Naive thymus-derived CD4-positive, alpha-beta T cell (primary cell): Measurements from ENCODE around the gene MEGF11. TPM values are rescaled to one million over a fixed set of nuclear protein-coding genes. Genes with fewer than 3 reads are reported as not detected.
A peak's percentile ranks its signal among the peaks of the same experiment; 100 is the strongest.
"Not testable (repeated sequence)": the region's sequence is repeated elsewhere in the genome, so short reads cannot be mapped to it uniquely, and the experiment has no call there.

Experiments used
- ATAC-seq: fragments of 150-1000 bp; cut with Tn5 transposase; 2 replicates; pipeline ENCODE4 v1.10.0; 2021; ENCODE audit warnings: mild to moderate bottlenecking, moderate library complexity
- CTCF ChIA-PET: fragments of 350-600 bp; sonication (Branson Sonifier 250); formaldehyde crosslinking; loops from one replicate; lab custom pipeline; 2021; ENCODE audit warnings: antibody characterized with exemption; lab: Charles Lee
- POLR2A ChIA-PET: fragments of 350-600 bp; sonication (Branson Sonifier 250); formaldehyde crosslinking; loops from one replicate; lab custom pipeline; 2021; ENCODE audit warnings: antibody characterized with exemption, inconsistent platforms; lab: Charles Lee
- DNase-seq, 9 donors: peaks; one replicate each; pipeline versions ENCODE4 v3.0.0 to v3.0.0-alpha.2; 2020 to 2022; ENCODE audit warnings: mixed read lengths in 1 of 9
- H3K27ac ChIP-seq: one replicate; pipeline ENCODE4 v1.7.0; 2013; ENCODE audit warnings: mild to moderate bottlenecking, low read depth, low read length, moderate library complexity
- H3K27me3 ChIP-seq, 2 donors: one replicate each; pipeline ENCODE4 v1.7.0; 2013; ENCODE audit warnings: low read length in 2 of 2, mild to moderate bottlenecking in 2 of 2, moderate library complexity in 2 of 2; ENCODE audit not compliant: control insufficient read depth in 2 of 2, insufficient read depth in 2 of 2
- H3K36me3 ChIP-seq, 3 experiments: 1 replicate in 2 of 3; 2 replicates in 1 of 3; pipeline ENCODE4 v1.7.0; 2013; ENCODE audit warnings: low read length in 3 of 3, mild to moderate bottlenecking in 3 of 3, moderate library complexity in 1 of 3; ENCODE audit not compliant: insufficient read depth in 3 of 3, control insufficient read depth in 2 of 3
- H3K4me1 ChIP-seq, 2 donors: one replicate each; pipeline ENCODE4 v1.7.0; 2013; ENCODE audit warnings: low read length in 2 of 2, mild to moderate bottlenecking in 2 of 2, moderate library complexity in 1 of 2; ENCODE audit not compliant: control insufficient read depth in 2 of 2, insufficient read depth in 2 of 2
- H3K4me3 ChIP-seq: 2 replicates; pipeline ENCODE4 v1.7.0; 2013; ENCODE audit warnings: mild to moderate bottlenecking, low read length
- H3K9me3 ChIP-seq, 3 experiments: 1 replicate in 2 of 3; 2 replicates in 1 of 3; pipeline ENCODE4 v1.7.0; 2013; ENCODE audit warnings: low read length in 3 of 3; ENCODE audit not compliant: control insufficient read depth in 2 of 3
- H3K27ac Mint-ChIP-seq, 9 donors: one replicate each; pipeline ENCODE4 v1.8.0; 2020 to 2022; ENCODE audit warnings: mixed read lengths in 9 of 9, mild to moderate bottlenecking in 8 of 9, moderate library complexity in 5 of 9, inconsistent platforms in 2 of 9
- H3K27me3 Mint-ChIP-seq, 5 donors: one replicate each; pipeline ENCODE4 v1.8.0; 2021 to 2022; ENCODE audit warnings: mixed read lengths in 5 of 5, mild to moderate bottlenecking in 1 of 5
- H3K36me3 Mint-ChIP-seq, 5 donors: one replicate each; pipeline ENCODE4 v1.8.0; 2020 to 2022; ENCODE audit warnings: mixed read lengths in 5 of 5, mild to moderate bottlenecking in 3 of 5, inconsistent platforms in 1 of 5
- H3K4me1 Mint-ChIP-seq, 7 donors: one replicate each; pipeline ENCODE4 v1.8.0; 2020 to 2022; ENCODE audit warnings: mixed read lengths in 7 of 7, mild to moderate bottlenecking in 3 of 7, inconsistent platforms in 1 of 7
- H3K4me3 Mint-ChIP-seq, 10 donors: one replicate each; pipeline ENCODE4 v1.8.0; 2020 to 2022; ENCODE audit warnings: mild to moderate bottlenecking in 10 of 10, mixed read lengths in 10 of 10, moderate library complexity in 6 of 10, inconsistent platforms in 2 of 10
- H3K9me3 Mint-ChIP-seq, 11 donors: one replicate each; pipeline ENCODE4 v1.8.0; 2020 to 2022; ENCODE audit warnings: mixed read lengths in 11 of 11, mild to moderate bottlenecking in 4 of 11, inconsistent platforms in 1 of 11, moderate library complexity in 1 of 11
- intact Hi-C, 2 donors: fragments of 100-400 bp; cut with micrococcal nuclease; formaldehyde crosslinking; loops; one replicate each; pipeline ENCODE4 v1.15.1; 2023
- polyA plus RNA-seq, 2 donors: library from polyadenylated mRNA; unstranded; fragments of 300-500 nt; fragmentation: Illumina TruSeq; gene quantifications; one replicate each; pipeline ENCODE4 v1.2.3, GENCODE V29; 2021
- total RNA-seq, 6 experiments: library from RNA in 5 of 6; stranded (reverse) in 5 of 6; gene quantifications; 1 replicate in 5 of 6; 2 replicates in 1 of 6; pipeline ENCODE4 v1.2.3 and lab custom pipeline; 2021 to 2026

Gene MEGF11
- total and polyA plus RNA-seq, 7 experiments from 2014 or later = 0.45 TPM; not detected in 6

- H3K27ac ChIP-seq, H3K27me3 Mint-ChIP-seq, H3K27me3 ChIP-seq, H3K9me3 Mint-ChIP-seq, H3K9me3 ChIP-seq, DNase-seq, H3K36me3 ChIP-seq, ATAC-seq, H3K4me3 ChIP-seq: not testable (repeated sequence)
- Mint-ChIP-seq H3K4me3 (peak overlapping the region in 3 of 10 donors; percentile 81 to 100 (median 100)), H3K4me1 (peaks cover 21 to 29% (median 26%) of the 10 kb centered on the region in 7 donors), H3K36me3 (peaks cover 0 to 12% (median 0%) of the 10 kb centered on the region in 5 donors), H3K27ac (peak overlapping the region in 3 of 9 donors; percentile 97 to 99 (median 99))
- CTCF ChIA-PET = interaction anchor here (1.0 kb wide), 1 partner anchor 11 kb away, joined by 4 read pairs; no protein-coding TSS in a partner anchor
- POLR2A ChIA-PET = interaction anchor here (0.6 to 4.0 kb wide), 6 partner anchors 9 to 396 kb away, joined by 3 to 40 read pairs (median 8); partner anchors contain the start of gene DENND4A
- intact Hi-C loops = loop anchor here (2.0 to 10.0 kb wide), 8 partner anchors 39 to 1706 kb away; partner anchors contain the start of genes DIS3L (in 1 of the 2), PPIB (in 1 of the 2) and RNU5B-1 (in 1 of the 2)
- H3K4me1 ChIP-seq = peaks cover 5 to 24% of the 10 kb centered on the region in 2 donors
Measured at GRCh38 chr15:65867933-65868332, 385.6 kb downstream of the MEGF11 start.

- Histone ChIP-seq H3K4me1 (peaks cover 5 to 19% of the 10 kb centered on the region in 2 donors), H3K9me3 (no peaks in the 10 kb centered on the region), H3K36me3 (peaks cover 0 to 8% (median 0%) of the 10 kb centered on the region in 3 experiments), H3K27me3 (no peaks in the 10 kb centered on the region), H3K27ac (no peak overlapping the region), H3K4me3 (no peak overlapping the region)
- no peak for DNase-seq
- CTCF ChIA-PET = no interaction called here
- Mint-ChIP-seq H3K36me3 (peaks cover 0 to 11% (median 0%) of the 10 kb centered on the region in 5 donors), H3K9me3 (peaks cover 0 to 8% (median 0%) of the 10 kb centered on the region in 11 donors), H3K4me1 (peaks cover 17 to 27% (median 21%) of the 10 kb centered on the region in 7 donors), H3K27me3 (peaks cover 0 to 5% (median 0%) of the 10 kb centered on the region in 5 donors), H3K27ac (no peak overlapping the region), H3K4me3 (no peak overlapping the region)
- POLR2A ChIA-PET = interaction anchor here (0.7 to 0.9 kb wide), 2 partner anchors 15 to 232 kb away, joined by 4 to 6 read pairs; no protein-coding TSS in a partner anchor
- intact Hi-C loops = loop anchor here (5.0 to 10.0 kb wide), 4 partner anchors 98 to 1705 kb away; partner anchors contain the start of genes DIS3L (in 1 of the 2), PPIB (in 1 of the 2) and RNU5B-1 (in 1 of the 2)
- no peak for ATAC-seq
Measured at GRCh38 chr15:65867244-65867643, 386.3 kb downstream of the MEGF11 start.

GRCh38 chr15:65863106-65863505, 390.4 kb downstream of the MEGF11 start:
- no peak overlapping the region for H3K27ac ChIP-seq
- no peak overlapping the region for H3K4me3 ChIP-seq
- ATAC-seq = no peak
- peaks cover 0 to 10% (median 9%) of the 10 kb centered on the region in 7 donors for H3K4me1 Mint-ChIP-seq
- no peak for DNase-seq
- no peaks in the 10 kb centered on the region for H3K4me1 ChIP-seq
- H3K4me3 Mint-ChIP-seq = no peak overlapping the region
- no peaks in the 10 kb centered on the region for H3K36me3 ChIP-seq
- ChIA-PET CTCF (interaction anchor here (0.6 to 1.0 kb wide), 3 partner anchors 44 to 222 kb away, joined by 3 read pairs; no protein-coding TSS in a partner anchor), POLR2A (interaction anchor here (0.6 kb wide), 1 partner anchor 24 kb away, joined by 3 read pairs; no protein-coding TSS in a partner anchor)
- peaks cover 0 to 9% (median 0%) of the 10 kb centered on the region in 5 donors for H3K27me3 Mint-ChIP-seq
- no peak overlapping the region for H3K27ac Mint-ChIP-seq
- H3K27me3 ChIP-seq = no peaks in the 10 kb centered on the region
- intact Hi-C loops = loop anchor here in 1 of 2 donors (5.0 to 10.0 kb wide), 2 partner anchors 102 to 329 kb away; no protein-coding TSS in a partner anchor
- H3K36me3 Mint-ChIP-seq = no peaks in the 10 kb centered on the region
- no peaks in the 10 kb centered on the region for H3K9me3 Mint-ChIP-seq
- H3K9me3 ChIP-seq = no peaks in the 10 kb centered on the region

GRCh38 chr15:65862682-65863081, 390.9 kb downstream of the MEGF11 start:
- H3K9me3 Mint-ChIP-seq = no peaks in the 10 kb centered on the region
- H3K36me3 Mint-ChIP-seq = no peaks in the 10 kb centered on the region
- H3K36me3 ChIP-seq = no peaks in the 10 kb centered on the region
- no peaks in the 10 kb centered on the region for H3K9me3 ChIP-seq
- CTCF ChIA-PET = interaction anchor here (0.6 to 1.0 kb wide), 3 partner anchors 44 to 221 kb away, joined by 3 to 4 read pairs (median 3); no protein-coding TSS in a partner anchor
- H3K27ac Mint-ChIP-seq = peak overlapping the region in 1 of 9 donors; percentile 17
- H3K27ac ChIP-seq = no peak overlapping the region
- peaks cover 0 to 13% (median 9%) of the 10 kb centered on the region in 7 donors for H3K4me1 Mint-ChIP-seq
- DNase-seq (peak in 8 of 9 donors; percentile 36 to 68 (median 54)), ATAC-seq (peak; percentile 98)
- H3K27me3 ChIP-seq = no peaks in the 10 kb centered on the region
- no peaks in the 10 kb centered on the region for H3K4me1 ChIP-seq
- H3K27me3 Mint-ChIP-seq = peaks cover 0 to 9% (median 0%) of the 10 kb centered on the region in 5 donors
- POLR2A ChIA-PET = interaction anchor here (0.6 kb wide), 1 partner anchor 23 kb away, joined by 3 read pairs; no protein-coding TSS in a partner anchor
- H3K4me3 ChIP-seq = no peak overlapping the region
- H3K4me3 Mint-ChIP-seq = peak overlapping the region in 1 of 10 donors; percentile 29
- intact Hi-C loops = loop anchor here in 1 of 2 donors (5.0 to 10.0 kb wide), 2 partner anchors 102 to 330 kb away; no protein-coding TSS in a partner anchor

- Histone ChIP-seq H3K4me3 (no peak overlapping the region), H3K9me3 (no peaks in the 10 kb centered on the region), H3K36me3 (no peaks in the 10 kb centered on the region), H3K27me3 (no peaks in the 10 kb centered on the region), H3K27ac (no peak overlapping the region), H3K4me1 (no peaks in the 10 kb centered on the region)
- Mint-ChIP-seq H3K9me3 (peaks cover 0 to 1% (median 0%) of the 10 kb centered on the region in 11 donors), H3K4me1 (peaks cover 0 to 17% (median 13%) of the 10 kb centered on the region in 7 donors), H3K27me3 (peaks cover 0 to 15% (median 0%) of the 10 kb centered on the region in 5 donors), H3K4me3 (no peak overlapping the region), H3K27ac (peak overlapping the region in 1 of 9 donors; percentile 1), H3K36me3 (no peaks in the 10 kb centered on the region)
- no peak for ATAC-seq
- DNase-seq = no peak
- CTCF ChIA-PET = interaction anchor here (0.5 to 6.3 kb wide), 7 partner anchors 13 to 473 kb away, joined by 3 to 31 read pairs (median 3); no protein-coding TSS in a partner anchor
- POLR2A ChIA-PET = interaction anchor here (0.9 to 1.4 kb wide), 2 partner anchors 11 to 24 kb away, joined by 3 to 4 read pairs; no protein-coding TSS in a partner anchor
- intact Hi-C loops = loop anchor here (1.0 to 2.0 kb wide), 4 partner anchors 66 to 261 kb away; partner anchors contain the start of genes DENND4A (in 1 of the 2) and INTS14 (in 1 of the 2)
Measured at GRCh38 chr15:65857718-65858402, 395.7 kb downstream of the MEGF11 start.
